Erythroblast (primary cell): ENCODE results near the gene ZNF451.

Source experiments
- GATA1 ChIP-seq: IDR thresholded peaks from 2 replicates; pipeline ENCODE4 v1.6.1; 2011; ENCODE audit warnings: low read depth, mild to moderate bottlenecking, control low read depth, low read length, moderate library complexity
- POLR2A ChIP-seq: IDR thresholded peaks from 2 replicates; pipeline ENCODE4 v1.6.1; 2011; ENCODE audit warnings: mild to moderate bottlenecking, low read length

GRCh38 chr6:57177545-57178265, 87.7 kb downstream of the ZNF451 start:
- TF ChIP-seq POLR2A, result no peak
- TF ChIP-seq GATA1, result no peak
